GM18498 (cell line): ENCODE data around the gene HYAL2.

Experiments
- ATAC-seq: cut with Tn5 transposase; IDR thresholded peaks from one replicate; pipeline ENCODE4 v1.9.1; 2021; ENCODE audit warnings: mild to moderate bottlenecking, moderate library complexity; ENCODE audit not compliant: unreplicated experiment

HYAL2 gene

GRCh38 chr3:50350527-50351322 lies 28.2 kb upstream of the HYAL2 start, which contains the start of the genes CYB561D2 and NPRL2:
CYB561D2 (plus strand) TSS chr3:50350862; CDS start chr3:50351434, 572 bp downstream.
NPRL2 (minus strand) TSS chr3:50350775; CDS start chr3:50350652, 123 bp downstream.
- peak; percentile 85 for ATAC-seq

GRCh38 chr3:50350213-50350526 lies 27.6 kb upstream of the HYAL2 start:
- ATAC-seq = no peak

GRCh38 chr3:50347187-50347813 lies 24.8 kb upstream of the HYAL2 start:
- ATAC-seq = no peak

- no peak for ATAC-seq
Observed at GRCh38 chr3:50345586-50346234, 23.2 kb upstream of the HYAL2 start, which contains the start of gene ZMYND10. ZMYND10 (minus strand) TSS chr3:50345732; CDS start chr3:50345579, 153 bp downstream.

GRCh38 chr3:50345008-50345407 lies 22.5 kb upstream of the HYAL2 start:
- no peak for ATAC-seq

GRCh38 chr3:50342813-50343633 lies 20.5 kb upstream of the HYAL2 start:
- ATAC-seq = no peak

- no peak for ATAC-seq
Observed at GRCh38 chr3:50341996-50342650, 19.6 kb upstream of the HYAL2 start.

GRCh38 chr3:50341537-50341936 lies 19.0 kb upstream of the HYAL2 start:
- no peak for ATAC-seq

- peak; percentile 13 for ATAC-seq
Observed at GRCh38 chr3:50340448-50341329, 18.1 kb upstream of the HYAL2 start, which contains the start of gene RASSF1. RASSF1 (minus strand) TSS chr3:50340836; CDS start chr3:50340805, 31 bp downstream.

GRCh38 chr3:50340147-50340447 lies 17.6 kb upstream of the HYAL2 start:
- ATAC-seq = no peak

GRCh38 chr3:50339485-50340146 lies 17.1 kb upstream of the HYAL2 start:
- ATAC-seq = no peak

- ATAC-seq = no peak
Observed at GRCh38 chr3:50338965-50339364, 16.4 kb upstream of the HYAL2 start.

- ATAC-seq = peak; percentile 77
Observed at GRCh38 chr3:50337175-50337861, 14.8 kb upstream of the HYAL2 start.

- ATAC-seq = peak; percentile 40
Observed at GRCh38 chr3:50336452-50337174, 14.1 kb upstream of the HYAL2 start.

- ATAC-seq = no peak
Observed at GRCh38 chr3:50334339-50335075, 12.0 kb upstream of the HYAL2 start.

GRCh38 chr3:50333744-50334328 lies 11.3 kb upstream of the HYAL2 start:
- no peak for ATAC-seq
